ENCODE data around the gene TRIM73. TPM values are rescaled to one million over a fixed set of nuclear protein-coding genes. Genes with fewer than 3 reads are reported as not detected.
"Not testable (repeated sequence)": the region's sequence is repeated elsewhere in the genome, so short reads cannot be mapped to it uniquely, and the experiment has no call there.

The TRIM73 gene
- total and polyA plus RNA-seq, 3 donors from 2014 or later = 17.3 to 22.4 (median 21.3) TPM

DNA sequence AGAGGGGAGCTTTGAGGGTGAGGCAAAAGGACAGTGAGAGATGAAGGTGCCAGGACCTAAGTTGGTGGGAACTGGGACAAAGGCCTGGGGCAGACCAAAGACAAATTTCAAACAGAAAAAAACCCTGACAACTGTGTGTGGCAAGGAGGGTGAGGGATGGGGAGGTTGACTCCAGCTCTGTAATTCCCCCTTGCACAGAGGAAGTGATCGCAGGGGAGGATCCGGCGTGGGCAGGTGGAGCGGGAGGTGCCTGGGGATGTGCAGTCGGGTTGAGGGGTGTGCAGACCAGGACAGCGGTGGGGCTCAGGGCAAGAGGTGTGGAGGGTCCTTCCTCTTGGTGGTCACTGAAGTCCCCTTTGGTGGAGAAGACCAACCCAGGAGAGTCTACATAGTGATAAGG is 5.1 kb downstream of the TRIM73 start:
- intact Hi-C loops (cut with DNase I; ENCODE audit: low total_unique reads); H3K9me3 ChIP-seq; H3K27ac ChIP-seq; H3K4me3 ChIP-seq; DNase-seq; H3K4me1 ChIP-seq; H3K36me3 ChIP-seq (ENCODE audit: low read depth, missing control alignments); H3K27me3 ChIP-seq: not testable (repeated sequence)
- WGBS, 2 donors = no CpG with 5 or more reads among the region's 6 CpGs

DNA sequence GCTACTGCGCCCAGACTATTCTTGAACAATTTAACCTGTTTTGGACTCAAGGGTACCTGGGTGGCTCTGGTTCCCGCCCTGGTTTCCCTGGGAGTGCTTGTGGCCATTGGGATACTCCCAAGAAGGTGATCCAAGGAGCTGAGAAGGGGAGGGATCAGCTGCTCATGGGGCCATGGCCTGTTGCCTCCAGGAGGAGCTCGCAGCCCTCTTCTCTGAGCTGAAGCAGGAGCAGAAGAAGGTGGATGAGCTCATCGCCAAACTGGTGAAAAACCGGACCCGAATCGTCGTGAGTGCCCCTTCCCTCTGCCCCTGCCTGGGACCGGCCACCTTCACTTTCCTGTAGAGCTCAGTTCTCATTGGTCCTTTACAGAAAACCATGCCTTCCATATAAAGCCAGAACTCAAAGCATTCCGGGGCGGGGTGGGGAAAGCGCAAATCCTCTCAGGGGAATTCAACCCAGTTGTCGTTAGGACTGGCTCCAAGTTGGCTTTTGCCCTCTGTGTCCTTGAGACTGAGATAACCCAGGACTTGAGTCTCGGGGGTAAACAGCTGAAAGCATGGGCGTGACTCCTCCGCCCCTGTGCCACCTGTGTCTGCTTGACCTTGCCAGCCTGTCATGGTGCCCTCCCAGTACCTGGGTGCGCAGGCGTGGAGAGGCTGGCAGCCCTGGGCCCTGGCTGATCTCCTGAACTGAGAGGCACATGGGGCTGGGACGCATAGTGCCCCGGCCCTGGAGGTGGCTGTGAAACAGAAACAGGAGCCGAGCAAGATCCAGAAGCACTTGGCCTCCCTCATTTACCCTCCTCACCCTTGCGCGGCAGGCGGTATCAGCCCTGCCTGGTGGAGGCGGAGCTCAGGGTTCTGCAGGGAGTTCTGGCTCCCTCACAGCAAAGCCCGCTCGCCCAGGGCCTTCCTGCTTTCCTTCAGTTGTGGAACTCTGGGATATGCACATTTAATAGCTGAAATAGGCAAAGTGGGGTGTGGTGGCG is 8.3 kb downstream of the TRIM73 start:
- H3K4me1 ChIP-seq; H3K9me3 ChIP-seq; DNase-seq; H3K27ac ChIP-seq; H3K36me3 ChIP-seq (ENCODE audit: low read depth, missing control alignments); intact Hi-C loops (cut with DNase I; ENCODE audit: low total_unique reads); H3K27me3 ChIP-seq; H3K4me3 ChIP-seq: not testable (repeated sequence)
- WGBS, 2 donors = no CpG with 5 or more reads among the region's 28 CpGs

DNA sequence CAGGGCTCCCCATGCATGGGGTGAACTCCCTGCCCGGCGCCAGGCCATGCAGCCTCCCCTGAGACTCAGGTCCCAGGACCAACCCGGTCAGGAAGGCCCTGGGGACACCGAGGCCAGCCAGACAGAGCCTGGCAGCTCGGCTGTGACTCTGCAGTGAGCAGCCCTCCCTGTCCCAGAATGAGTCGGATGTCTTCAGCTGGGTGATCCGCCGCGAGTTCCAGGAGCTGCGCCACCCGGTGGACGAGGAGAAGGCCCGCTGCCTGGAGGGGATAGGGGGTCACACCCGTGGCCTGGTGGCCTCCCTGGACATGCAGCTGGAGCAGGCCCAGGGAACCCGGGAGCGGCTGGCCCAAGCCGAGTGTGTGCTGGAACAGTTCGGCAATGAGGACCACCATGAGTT is 9.2 kb downstream of the TRIM73 start:
- H3K36me3 ChIP-seq (ENCODE audit: low read depth, missing control alignments); DNase-seq; intact Hi-C loops (cut with DNase I; ENCODE audit: low total_unique reads); H3K27ac ChIP-seq; H3K4me1 ChIP-seq; H3K9me3 ChIP-seq; H3K27me3 ChIP-seq; H3K4me3 ChIP-seq: not testable (repeated sequence)
- 88% methylated on average over 4 of the region's 18 CpGs; no CpG with 5 or more reads in 1 of the 2 donors for WGBS, 2 donors

DNA sequence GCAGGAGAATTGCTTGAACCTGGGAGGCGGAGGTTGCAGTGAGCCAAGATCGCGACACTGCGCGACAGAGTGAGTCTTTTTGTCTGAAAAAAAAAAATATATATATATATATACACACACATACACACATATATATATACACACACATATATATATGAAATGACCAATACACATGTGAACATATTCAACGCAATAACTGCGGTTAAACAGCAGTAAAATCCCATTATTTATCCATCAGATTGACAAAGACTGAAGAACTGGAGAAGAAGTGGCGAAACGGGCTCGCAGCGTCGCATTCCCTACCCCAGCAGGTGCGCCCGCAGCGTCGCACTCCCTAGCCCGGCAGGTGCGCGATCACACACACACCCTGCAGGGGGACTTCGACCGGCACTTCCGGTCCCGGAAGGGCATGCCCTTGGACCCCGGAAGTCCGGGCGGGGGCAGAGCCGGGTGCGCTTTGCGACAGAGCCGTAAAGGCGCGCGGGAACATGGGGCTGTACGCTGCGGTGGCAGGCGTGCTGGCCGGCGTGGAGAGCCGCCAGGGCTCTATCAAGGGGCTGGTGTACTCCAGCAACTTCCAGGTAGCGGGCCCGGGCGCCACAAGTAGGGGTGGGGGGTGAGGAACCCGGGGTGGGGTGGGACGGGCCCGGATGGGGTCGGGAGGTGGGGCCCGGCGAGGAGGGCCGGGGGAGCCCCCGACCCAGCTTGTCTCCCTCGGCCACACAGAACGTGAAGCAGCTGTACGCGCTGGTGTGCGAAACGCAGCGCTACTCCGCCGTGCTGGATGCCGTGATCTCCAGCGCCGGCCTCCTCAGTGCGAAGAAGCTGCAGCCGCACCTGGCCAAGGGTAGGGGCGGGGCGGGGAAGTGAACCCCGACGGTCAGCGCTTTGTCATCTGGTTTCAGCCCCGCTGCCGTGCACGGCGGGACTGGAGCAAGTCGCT is 14.7 kb downstream of the TRIM73 start:
- H3K27ac ChIP-seq; H3K4me1 ChIP-seq; H3K9me3 ChIP-seq; H3K4me3 ChIP-seq; intact Hi-C loops (cut with DNase I; ENCODE audit: low total_unique reads); DNase-seq; H3K27me3 ChIP-seq; H3K36me3 ChIP-seq (ENCODE audit: low read depth, missing control alignments): not testable (repeated sequence)
- WGBS, 2 donors = 30% methylated on average over 4 of the region's 74 CpGs; no CpG with 5 or more reads in 1 of the 2 donors

DNA sequence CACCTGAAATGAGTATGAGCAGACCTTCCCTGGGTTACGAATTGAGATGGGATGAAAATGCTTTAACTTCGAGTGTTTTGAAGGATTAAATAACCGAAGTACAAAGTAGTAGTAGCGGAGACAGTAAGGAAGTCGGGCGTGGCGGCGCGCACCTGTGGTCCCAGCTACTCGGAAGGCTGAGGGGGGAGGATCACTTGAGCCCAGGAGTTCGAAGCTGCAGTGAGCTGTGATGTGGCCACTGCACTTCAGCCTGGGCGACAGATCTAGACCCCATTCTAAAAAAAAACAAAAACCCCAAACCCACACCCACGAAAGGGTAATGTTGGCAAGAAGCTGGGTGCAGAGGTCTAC is 15.4 kb downstream of the TRIM73 start:
- H3K4me1 ChIP-seq; H3K36me3 ChIP-seq (ENCODE audit: low read depth, missing control alignments); H3K27ac ChIP-seq; DNase-seq; H3K9me3 ChIP-seq; H3K4me3 ChIP-seq; intact Hi-C loops (cut with DNase I; ENCODE audit: low total_unique reads); H3K27me3 ChIP-seq: not testable (repeated sequence)
- WGBS, 2 donors = no CpG with 5 or more reads among the region's 13 CpGs

DNA sequence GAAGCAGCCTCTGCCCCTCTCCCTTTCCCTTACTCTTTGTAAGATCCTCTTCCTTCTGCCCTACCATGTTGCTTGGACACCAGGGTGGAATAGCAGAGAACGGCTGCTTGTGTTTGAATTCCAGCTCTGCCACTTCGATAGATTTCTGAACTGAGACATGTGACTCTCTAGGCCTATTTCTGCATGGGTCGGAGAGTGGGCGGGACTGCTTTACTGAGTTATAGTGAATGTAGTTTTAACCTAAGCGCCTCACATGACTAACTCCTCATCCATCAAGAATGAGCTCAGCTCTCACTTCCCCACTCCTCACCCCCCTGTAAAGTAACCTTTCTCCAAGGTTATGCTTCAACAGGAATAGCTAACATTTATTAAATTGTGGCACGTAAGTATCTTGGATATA is 18.8 kb downstream of the TRIM73 start:
- H3K27me3 ChIP-seq; H3K4me1 ChIP-seq; H3K9me3 ChIP-seq; intact Hi-C loops (cut with DNase I; ENCODE audit: low total_unique reads); H3K36me3 ChIP-seq (ENCODE audit: low read depth, missing control alignments); DNase-seq; H3K27ac ChIP-seq; H3K4me3 ChIP-seq: not testable (repeated sequence)
- 64% methylated on average over 4 of the region's 6 CpGs; no CpG with 5 or more reads in 1 of the 2 donors for WGBS, 2 donors

DNA sequence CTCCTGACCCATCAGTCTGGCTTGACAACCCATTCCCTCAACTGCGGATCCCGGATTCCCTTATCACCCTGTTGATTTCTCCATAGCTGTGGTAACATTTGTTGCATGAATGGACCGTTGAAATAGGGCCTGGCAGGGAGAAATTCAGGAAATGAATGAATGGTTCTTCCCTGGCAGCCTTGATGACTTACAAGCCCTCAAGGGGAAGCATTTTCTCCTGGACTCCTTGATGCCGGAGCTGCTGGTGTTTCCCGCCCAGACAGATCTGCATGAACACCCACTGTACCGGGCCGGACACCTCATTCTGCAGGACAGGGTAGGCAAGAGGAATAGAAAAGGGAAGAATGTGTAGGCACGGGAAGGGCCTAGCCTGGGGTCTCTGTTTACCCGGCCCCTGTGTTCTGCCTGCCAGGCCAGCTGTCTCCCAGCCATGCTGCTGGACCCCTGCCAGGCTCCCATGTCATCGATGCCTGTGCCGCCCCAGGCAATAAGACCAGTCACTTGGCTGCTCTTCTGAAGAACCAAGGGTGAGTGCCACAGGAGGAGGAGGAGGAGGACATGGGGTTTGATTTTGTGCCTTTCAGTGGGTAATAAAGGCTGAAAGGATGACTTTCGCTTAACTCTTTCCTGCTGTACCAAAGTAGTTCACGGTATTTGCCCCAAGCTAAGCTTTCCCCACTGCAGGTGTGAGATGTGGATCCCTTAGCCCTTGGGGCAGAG is 19.4 kb downstream of the TRIM73 start:
- DNase-seq; H3K4me3 ChIP-seq; H3K9me3 ChIP-seq; H3K36me3 ChIP-seq (ENCODE audit: low read depth, missing control alignments); H3K4me1 ChIP-seq; intact Hi-C loops (cut with DNase I; ENCODE audit: low total_unique reads); H3K27ac ChIP-seq; H3K27me3 ChIP-seq: not testable (repeated sequence)
- 59 to 76% methylated on average over 5 to 11 of the region's 13 CpGs for WGBS, 2 donors

DNA sequence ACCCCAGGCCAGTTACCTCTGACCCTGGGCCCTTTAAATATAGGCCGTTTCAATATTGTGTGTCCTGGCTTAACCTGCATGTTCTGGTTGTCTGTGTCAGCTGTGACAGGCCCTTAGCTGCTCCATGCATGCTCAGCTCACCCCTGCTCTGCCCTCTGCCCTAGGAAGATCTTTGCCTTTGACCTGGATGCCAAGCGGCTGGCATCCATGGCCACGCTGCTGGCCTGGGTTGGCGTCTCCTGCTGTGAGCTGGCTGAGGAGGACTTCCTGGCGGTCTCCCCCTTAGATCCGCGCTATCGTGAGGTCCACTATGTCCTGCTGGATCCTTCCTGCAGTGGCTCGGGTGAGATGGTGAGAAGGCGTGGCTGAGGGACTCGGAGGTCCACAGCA is 20.0 kb downstream of the TRIM73 start:
- intact Hi-C loops (cut with DNase I; ENCODE audit: low total_unique reads); H3K4me1 ChIP-seq; H3K36me3 ChIP-seq (ENCODE audit: low read depth, missing control alignments); H3K27ac ChIP-seq; H3K4me3 ChIP-seq; H3K9me3 ChIP-seq; H3K27me3 ChIP-seq; DNase-seq: not testable (repeated sequence)
- 81 to 88% methylated on average over 4 to 11 of the region's 11 CpGs for WGBS, 2 donors

DNA sequence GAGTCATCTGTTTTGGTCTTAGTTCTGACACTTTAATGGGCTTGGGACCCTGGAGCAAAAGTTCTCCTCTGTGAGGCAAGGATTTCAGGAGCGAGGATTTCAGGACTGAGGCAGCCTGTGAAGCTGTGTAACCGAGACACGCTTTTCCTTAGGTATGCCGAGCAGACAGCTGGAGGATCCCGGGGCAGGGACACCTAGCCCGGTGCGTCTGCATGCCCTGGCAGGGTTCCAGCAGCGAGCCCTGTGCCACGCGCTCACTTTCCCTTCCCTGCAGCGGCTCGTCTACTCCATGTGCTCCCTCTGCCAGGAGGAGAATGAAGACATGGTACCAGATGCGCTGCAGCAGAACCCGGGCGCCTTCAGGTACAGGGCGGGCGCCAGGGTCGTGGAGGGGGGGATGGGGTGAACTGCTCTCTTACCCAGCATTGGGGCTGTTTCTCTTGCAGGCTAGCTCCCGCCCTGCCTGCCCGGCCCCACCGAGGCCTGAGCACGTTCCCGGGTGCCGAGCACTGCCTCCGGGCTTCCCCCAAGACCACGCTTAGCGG is 20.5 kb downstream of the TRIM73 start:
- H3K36me3 ChIP-seq (ENCODE audit: low read depth, missing control alignments); H3K27me3 ChIP-seq; intact Hi-C loops (cut with DNase I; ENCODE audit: low total_unique reads); H3K4me1 ChIP-seq; H3K27ac ChIP-seq; H3K4me3 ChIP-seq; DNase-seq; H3K9me3 ChIP-seq: not testable (repeated sequence)
- WGBS, 2 donors = 82 to 83% methylated on average over 15 to 17 of the region's 27 CpGs

DNA sequence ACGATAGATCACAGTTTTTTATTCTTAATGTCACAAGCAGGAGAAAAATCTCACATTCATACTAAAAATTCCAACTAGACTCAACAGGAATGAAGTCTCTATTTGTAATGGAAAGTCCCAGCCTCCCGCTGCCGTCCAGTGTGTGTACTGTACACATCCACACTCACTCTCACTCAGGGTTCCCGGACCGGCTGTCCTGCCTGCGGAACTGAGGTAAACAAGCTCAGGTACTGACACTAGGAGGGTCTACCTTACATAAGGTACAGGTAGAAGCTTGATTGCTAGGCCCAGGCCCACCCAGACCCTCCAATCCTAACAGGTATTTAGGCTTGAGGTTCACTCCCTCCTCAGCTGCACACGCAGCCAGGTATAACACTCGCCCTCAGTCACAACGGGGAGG is 21.4 kb downstream of the TRIM73 start:
- H3K36me3 ChIP-seq (ENCODE audit: low read depth, missing control alignments); H3K4me3 ChIP-seq; H3K4me1 ChIP-seq; H3K27me3 ChIP-seq; intact Hi-C loops (cut with DNase I; ENCODE audit: low total_unique reads); H3K9me3 ChIP-seq; DNase-seq; H3K27ac ChIP-seq: not testable (repeated sequence)
- whole genome bisulfite sequencing, 2 donors = 84 to 89% methylated on average over 8 of the region's 9 CpGs

DNA sequence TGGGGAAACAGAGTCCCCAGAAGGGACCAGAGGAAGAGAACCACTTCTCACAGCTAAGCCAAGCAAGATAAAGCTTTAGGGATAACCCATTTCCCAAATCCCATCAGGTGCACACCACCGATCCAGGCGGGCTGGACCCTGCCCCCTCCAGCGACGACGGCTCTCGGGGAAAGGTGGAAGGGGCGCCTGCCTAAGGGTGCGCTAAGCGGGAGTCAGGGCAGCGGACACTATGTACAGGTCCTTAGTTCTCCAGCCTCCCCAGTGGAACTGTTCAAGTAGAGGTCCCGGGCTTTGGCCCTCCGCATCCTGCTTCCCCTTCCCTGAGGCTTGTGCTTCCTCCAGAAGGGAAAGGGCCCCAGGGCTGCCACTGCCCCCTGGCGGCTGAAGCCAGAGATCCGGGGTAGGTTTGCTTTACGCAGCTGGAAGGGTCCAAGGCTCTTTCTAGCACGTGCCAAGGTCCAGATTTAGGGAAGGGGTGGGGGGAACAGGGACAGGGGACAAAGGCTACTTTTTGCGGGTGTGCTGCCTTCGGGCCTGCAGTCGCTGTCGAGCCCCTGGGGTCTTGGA is 22.9 kb downstream of the TRIM73 start:
- H3K27me3 ChIP-seq; intact Hi-C loops (cut with DNase I; ENCODE audit: low total_unique reads); H3K36me3 ChIP-seq (ENCODE audit: low read depth, missing control alignments); DNase-seq; H3K4me3 ChIP-seq; H3K9me3 ChIP-seq; H3K27ac ChIP-seq; H3K4me1 ChIP-seq: not testable (repeated sequence)
- WGBS, 2 donors = 90% methylated on average over 12 of the region's 20 CpGs; no CpG with 5 or more reads in 1 of the 2 donors
